GM18498 (cell line): ENCODE data around the gene TGIF1.
"Not testable (repeated sequence)": the region's sequence is repeated elsewhere in the genome, so short reads cannot be mapped to it uniquely, and the experiment has no call there.

Experiments used
- ATAC-seq: cut with Tn5 transposase; IDR thresholded peaks from one replicate; pipeline ENCODE4 v1.9.1; 2021; ENCODE audit warnings: mild to moderate bottlenecking, moderate library complexity; ENCODE audit not compliant: unreplicated experiment

Gene TGIF1

DNA sequence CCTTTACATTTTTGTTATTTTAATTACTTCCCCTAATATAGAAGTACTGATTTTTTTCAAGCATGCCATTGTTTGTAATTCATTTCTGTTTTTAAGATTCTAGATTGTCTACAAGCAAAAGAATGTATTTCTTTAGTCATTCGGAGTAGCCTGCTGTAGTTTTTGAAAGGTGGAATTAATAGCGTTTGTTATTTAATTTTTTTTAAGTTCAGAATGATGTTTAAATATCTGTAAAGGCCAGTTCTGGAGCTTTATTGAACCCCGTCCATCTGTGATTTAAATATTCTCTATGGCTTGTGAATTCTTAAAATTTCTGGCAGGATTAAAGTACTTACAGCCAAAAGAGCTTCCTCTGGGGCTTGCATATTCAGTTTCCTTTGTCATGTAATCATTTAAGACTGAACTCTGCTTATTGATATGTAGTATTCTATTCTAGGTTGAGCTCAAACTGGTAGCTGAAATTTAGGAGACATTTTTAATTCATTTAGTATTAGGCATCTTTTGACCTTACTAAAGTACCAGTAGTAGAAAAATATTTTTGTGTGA lies 5.2 kb downstream of the TGIF1 start:
- no peak for ATAC-seq

DNA sequence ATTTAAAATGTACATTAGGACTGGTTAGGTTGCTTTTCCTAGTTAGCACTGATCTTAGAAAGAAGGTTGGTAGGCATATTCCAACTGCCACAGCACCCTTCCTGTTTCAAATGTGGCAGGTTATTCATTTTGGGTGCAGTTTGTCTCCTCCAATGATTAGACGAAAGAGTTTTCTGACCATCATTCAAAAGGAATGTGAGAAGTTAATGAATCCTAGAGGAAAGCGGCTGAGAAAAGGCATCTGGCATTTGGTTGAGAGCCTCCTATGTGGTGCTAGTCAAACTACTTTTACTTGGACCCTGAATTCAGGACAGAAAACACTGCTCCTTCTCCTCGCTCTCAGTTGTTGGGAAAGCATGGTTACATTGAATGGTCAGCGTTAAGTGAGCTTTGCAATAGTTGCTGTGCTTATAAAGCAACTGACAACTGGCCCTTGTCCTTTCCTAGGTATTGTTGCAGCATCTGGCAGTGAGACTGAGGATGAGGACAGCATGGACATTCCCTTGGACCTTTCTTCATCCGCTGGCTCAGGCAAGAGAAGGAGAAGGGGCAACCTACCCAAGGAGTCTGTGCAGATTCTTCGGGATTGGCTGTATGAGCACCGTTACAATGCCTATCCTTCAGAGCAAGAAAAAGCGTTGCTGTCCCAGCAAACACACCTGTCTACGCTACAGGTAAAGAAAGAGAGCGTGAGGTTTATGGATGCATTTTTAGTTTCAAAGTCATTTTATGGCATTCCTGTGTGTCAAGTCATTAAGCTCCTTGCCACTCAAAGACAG lies 6.1 kb downstream of the TGIF1 start:
- ATAC-seq: no peak

- no peak for ATAC-seq
Observed at GRCh38 chr18:3456686-3457069, 6.7 kb downstream of the TGIF1 start.

DNA sequence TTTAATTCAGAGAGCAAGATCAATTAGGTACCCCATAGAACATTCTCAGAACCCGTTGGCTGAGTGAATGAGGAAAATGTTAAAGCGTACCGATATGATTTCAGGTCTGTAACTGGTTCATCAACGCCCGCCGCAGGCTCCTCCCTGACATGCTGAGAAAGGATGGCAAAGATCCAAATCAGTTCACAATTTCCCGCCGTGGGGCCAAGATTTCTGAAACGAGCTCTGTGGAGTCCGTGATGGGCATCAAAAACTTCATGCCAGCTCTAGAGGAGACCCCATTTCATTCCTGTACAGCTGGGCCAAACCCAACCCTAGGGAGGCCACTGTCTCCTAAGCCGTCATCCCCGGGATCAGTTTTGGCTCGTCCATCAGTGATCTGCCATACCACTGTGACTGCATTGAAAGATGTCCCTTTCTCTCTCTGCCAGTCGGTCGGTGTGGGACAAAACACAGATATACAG lies 7.3 kb downstream of the TGIF1 start:
- no peak for ATAC-seq

GRCh38 chr18:3458378-3458777 lies 8.4 kb downstream of the TGIF1 start:
- ATAC-seq: no peak

DNA sequence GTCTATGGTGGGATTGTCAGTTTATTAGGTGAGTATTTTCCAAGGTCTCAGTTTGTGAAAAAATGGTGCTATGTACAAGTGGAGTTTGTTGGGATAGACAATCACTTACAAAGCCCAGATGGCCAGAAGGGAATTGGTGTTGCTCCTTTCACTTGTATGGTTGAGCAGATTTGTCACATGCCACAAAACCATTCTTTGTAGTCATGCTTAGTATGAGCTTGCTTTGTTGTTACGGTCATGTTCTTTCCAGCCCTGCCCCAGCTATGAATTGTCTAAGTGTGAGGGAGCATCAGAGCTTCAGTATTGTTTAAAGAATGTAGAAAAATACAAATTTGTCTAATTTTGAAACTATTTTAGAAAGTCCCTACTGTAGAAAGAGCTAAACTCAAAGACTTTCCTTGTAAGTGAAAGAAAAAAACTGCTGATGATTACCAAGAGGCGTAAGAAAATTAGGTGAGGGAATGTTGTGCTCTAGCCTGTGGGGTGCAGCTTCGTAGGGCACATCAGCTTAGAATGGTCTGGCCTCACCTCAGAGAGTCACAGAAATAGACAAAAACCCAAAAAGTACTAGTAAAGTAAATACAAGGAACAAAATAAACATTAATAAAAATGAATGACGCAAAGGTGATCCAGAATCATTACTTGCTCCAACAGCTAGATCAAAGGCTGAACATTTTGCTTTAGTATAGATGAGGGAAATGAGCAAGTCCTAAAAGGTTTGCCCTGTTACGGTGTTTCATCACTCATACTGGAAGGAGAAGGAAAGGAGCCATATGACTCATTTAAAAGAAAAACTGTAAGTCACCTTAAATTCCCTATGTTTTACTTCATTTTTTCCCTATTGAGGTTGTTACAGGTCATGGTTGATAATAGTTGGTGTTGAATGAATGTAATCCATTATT lies 9.2 kb downstream of the TGIF1 start:
- ATAC-seq: no peak

GRCh38 chr18:3460823-3461398 lies 10.9 kb downstream of the TGIF1 start:
- no peak for ATAC-seq

GRCh38 chr18:3461704-3462103 lies 11.7 kb downstream of the TGIF1 start:
- ATAC-seq: no peak

DNA sequence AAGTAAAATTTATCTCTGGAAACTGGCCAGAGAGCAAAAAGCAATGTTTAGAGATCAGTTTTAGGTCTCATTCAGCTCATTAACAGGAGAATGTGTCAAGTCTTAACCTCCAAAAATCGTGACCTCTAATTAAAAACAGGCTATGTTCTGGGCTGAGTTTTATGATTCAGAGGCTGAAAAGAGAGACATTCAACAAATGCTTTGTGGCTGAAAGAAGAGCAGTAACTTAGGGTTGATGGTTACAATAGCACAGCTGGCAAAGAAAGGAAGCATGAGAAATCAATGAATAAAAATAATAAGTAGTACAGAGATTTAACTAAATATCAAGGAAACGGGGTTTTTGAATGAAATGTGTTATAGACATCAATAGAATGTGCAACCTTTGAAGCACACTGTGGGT lies 13.1 kb downstream of the TGIF1 start:
- ATAC-seq: no peak

- no peak for ATAC-seq
Observed at GRCh38 chr18:3466045-3466444, 16.1 kb downstream of the TGIF1 start.

GRCh38 chr18:3466872-3467271 lies 16.9 kb downstream of the TGIF1 start:
- no peak for ATAC-seq

- no peak for ATAC-seq
Observed at GRCh38 chr18:3468066-3468705, 18.2 kb downstream of the TGIF1 start.

DNA sequence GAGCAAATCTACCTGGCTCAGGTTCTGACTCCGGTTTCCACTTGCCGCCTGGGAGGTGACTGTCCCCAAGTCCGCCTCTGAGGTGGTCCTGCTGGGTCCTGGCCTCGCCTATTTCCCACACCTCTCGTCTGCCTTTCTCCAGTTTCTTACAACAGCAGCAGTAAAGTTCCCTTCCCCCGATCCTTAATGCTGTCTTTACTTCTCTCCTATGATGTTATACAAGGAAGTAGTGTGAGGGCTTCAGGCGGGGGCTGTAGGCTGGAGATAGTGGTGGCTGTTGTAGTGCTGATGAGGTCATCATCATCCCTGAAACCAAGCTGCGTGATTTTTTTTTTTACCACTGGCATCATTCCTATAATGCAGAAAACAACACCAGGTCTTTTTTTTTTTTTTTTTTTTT lies 18.9 kb downstream of the TGIF1 start:
- ATAC-seq: no peak

GRCh38 chr18:3471141-3471648 lies 21.2 kb downstream of the TGIF1 start:
- ATAC-seq: no peak

DNA sequence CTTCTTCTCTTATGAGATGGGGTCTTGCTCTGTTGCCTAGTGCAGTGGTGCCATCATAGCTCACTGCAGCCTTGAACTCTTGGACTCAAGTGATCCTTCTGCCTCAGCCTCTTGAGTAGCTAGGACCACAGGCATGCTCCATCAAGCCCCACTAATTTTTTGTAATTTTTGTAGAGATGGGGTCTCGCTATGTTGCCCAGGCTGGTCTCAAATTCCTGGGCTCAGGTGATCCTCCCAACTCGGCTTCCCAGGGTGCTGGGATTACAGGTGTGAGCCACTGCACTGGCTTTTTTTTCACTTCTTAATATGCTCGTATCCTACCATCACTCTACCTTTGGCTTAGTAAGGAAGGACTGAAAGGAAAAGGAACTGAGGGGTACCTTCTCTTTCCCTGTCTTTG lies 22.1 kb downstream of the TGIF1 start:
- not testable (repeated sequence) for ATAC-seq

DNA sequence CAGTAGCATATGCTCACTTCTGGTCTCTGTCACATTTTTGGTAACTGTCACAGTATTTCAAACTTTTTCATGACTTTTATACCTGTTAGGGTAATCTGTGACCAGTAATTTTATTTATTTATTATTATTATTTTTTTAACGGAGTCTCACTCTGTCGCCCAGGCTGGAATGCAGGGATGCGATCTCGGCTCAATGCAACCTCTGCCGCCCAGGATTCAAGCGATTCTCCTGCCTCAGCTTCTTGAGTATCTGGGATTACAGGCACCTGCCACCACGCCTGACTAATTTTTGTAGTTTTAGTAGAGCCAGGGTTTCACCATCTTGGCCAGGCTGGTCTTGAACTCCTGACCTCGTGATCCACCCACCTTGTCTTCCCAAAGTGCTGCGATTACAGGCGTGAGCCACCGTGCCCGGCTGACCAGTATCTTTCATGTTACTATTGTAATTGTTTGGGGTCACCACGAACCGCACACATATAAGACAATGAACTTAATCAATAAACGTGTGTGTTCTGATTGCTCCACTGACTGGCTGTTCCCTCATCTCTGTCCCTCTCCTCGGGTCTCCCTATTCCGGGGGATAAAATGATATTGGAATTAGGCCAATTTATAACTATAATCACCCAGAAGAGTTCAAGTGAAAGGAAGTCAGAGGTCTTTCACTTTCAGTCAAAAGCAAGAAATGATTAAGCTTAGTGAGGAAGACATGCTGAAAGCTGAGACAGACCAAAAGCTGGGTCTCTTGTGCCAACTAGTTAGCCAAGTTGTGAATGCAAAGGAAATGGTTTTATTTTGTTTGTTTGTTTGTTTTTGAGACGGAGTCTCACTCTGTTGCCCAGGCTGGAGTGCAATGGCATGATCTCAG lies 22.9 kb downstream of the TGIF1 start:
- peak; percentile 88 for ATAC-seq

DNA sequence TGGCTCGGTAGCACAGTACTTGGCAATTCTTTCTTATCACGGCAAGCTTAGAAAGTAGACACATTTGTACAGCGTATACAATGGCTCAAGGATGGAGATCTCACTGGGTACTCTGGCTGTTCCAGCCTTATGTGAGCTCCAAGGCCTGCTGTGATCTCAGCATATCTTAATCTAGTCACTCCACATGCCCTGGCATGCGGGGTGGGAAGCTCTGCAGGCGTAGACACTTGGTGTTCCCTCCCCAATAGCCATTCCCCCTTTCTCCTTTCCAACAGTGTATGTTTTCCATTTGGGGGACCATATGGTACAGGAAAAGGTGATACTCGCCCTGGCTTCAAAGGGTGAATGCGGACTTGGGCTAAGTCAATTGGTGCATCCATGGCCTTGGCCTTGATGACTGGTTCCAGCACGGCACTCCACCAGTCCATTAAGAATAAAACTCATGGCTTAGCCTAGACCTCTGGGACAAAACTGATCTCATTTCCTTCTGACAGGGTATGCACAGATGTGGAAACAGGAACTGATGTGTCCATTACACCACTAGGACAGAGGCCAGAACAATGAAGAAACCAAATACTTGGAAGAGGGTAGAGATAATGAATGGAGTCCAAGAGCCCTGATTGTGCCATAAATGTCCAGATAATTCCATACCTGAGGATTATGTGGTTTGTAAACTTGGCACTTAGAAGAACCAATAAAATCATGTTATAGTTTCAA lies 28.4 kb downstream of the TGIF1 start:
- ATAC-seq: no peak

DNA sequence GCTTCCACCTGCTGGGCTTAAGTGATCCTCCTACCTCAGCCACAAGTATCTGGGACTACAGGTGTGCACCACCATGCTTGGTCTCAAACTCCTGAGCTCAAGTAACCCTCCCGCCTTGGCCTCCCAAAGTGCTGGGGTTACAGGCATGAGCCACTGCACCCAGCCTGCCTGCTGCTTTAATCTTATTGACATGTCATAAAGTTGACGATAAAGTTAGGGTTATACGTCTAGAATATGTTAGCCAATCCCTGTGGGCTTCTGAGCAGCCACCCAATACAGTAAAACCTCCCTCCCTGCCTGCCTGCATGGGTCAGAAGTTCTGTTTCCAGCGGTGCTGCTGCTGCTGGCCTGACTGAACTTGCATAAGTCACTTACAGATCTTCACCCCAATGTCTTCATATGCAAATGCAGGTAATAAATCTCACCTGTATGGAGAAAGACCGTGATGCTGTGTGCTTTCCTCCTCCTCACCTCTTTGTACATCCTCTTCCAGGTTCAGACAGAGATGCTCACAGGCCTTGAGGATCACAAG lies 30.1 kb downstream of the TGIF1 start:
- ATAC-seq: no peak
